ENCODE results near the gene ARHGEF11. TPM values are rescaled to one million over a fixed set of nuclear protein-coding genes. Genes with fewer than 3 reads are reported as not detected.

Gene ARHGEF11
- total and polyA plus RNA-seq, 4 donors: 5.8 to 23.7 (median 9.8) TPM

DNA sequence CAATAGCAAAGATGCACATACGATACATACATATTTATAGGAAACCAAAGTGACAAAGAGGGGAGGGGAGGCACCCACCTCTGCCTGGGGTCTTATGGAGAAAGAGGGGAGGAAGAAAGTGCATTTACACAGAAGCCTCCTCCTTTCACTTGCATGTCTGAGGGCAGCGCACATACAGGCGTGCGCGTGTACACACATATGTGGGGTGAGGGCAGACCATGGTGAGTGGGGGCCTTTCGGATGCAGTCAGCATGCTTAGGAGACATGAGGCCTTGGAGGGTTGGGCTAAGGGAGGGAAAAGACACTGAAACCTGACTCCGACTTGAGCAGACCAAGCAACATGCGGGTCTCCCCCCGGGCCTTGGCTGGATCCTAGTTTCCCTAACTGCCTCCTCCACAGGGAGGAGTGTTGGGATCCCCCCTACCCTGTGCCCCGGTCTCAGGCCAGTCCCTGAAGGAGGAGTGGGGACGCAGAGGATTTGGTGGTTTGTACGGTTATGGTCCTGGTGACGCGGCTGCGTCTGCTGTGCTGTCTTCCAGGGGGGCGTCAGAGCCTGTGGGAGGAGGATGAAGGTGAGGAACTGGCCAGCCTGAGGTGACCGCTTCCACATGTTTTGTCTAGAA is 109.9 kb downstream of the ARHGEF11 start:
- Histone ChIP-seq H3K27me3 (ENCODE audit: control insufficient read depth in 4 of 4, insufficient read depth in 4 of 4, low read length in 3 of 4) (no peaks in the 10 kb centered on the region), H3K4me3 (ENCODE audit: low read depth in 1 of 3, low read length in 3 of 3) (no peak overlapping the region), H3K9ac (ENCODE audit: low read depth in 1 of 2, low read length in 2 of 2) (no peak overlapping the region), H3K4me1 (ENCODE audit: control insufficient read depth in 4 of 4, insufficient read depth in 4 of 4, low read length in 3 of 4) (no peaks in the 10 kb centered on the region), H3K36me3 (ENCODE audit: control insufficient read depth in 4 of 4, insufficient read depth in 3 of 4, low read depth in 1 of 4, low read length in 3 of 4) (peaks cover 11 to 53% (median 26%) of the 10 kb centered on the region in 4 donors), H3K27ac (ENCODE audit: low read depth in 1 of 2, low read length in 2 of 2) (no peak overlapping the region), H3K9me3 (ENCODE audit: control insufficient read depth in 4 of 4, low read length in 3 of 4) (no peaks in the 10 kb centered on the region)
- TF ChIP-seq, protein P1, sequence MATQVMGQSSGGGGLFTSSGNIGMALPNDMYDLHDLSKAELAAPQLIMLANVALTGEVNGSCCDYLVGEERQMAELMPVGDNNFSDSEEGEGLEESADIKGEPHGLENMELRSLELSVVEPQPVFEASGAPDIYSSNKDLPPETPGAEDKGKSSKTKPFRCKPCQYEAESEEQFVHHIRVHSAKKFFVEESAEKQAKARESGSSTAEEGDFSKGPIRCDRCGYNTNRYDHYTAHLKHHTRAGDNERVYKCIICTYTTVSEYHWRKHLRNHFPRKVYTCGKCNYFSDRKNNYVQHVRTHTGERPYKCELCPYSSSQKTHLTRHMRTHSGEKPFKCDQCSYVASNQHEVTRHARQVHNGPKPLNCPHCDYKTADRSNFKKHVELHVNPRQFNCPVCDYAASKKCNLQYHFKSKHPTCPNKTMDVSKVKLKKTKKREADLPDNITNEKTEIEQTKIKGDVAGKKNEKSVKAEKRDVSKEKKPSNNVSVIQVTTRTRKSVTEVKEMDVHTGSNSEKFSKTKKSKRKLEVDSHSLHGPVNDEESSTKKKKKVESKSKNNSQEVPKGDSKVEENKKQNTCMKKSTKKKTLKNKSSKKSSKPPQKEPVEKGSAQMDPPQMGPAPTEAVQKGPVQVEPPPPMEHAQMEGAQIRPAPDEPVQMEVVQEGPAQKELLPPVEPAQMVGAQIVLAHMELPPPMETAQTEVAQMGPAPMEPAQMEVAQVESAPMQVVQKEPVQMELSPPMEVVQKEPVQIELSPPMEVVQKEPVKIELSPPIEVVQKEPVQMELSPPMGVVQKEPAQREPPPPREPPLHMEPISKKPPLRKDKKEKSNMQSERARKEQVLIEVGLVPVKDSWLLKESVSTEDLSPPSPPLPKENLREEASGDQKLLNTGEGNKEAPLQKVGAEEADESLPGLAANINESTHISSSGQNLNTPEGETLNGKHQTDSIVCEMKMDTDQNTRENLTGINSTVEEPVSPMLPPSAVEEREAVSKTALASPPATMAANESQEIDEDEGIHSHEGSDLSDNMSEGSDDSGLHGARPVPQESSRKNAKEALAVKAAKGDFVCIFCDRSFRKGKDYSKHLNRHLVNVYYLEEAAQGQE (IDR thresholded peaks at IDR 0.05): no peak
- TF ChIP-seq EGR1 (IDR thresholded peaks at IDR 0.05; ENCODE audit: low read depth in 2 of 2) (no peak), SP1 (IDR thresholded peaks at IDR 0.05) (no peak), FOXA2 (IDR thresholded peaks at IDR 0.05) (no peak), TAF1 (conservative IDR thresholded peaks at IDR 0.05) (no peak), GABPA (IDR thresholded peaks at IDR 0.05 in 1 of 2, conservative IDR thresholded peaks at IDR 0.05 in 1 of 2) (no peak), RXRA (IDR thresholded peaks at IDR 0.05) (no peak), NR2F2 (IDR thresholded peaks at IDR 0.05) (no peak), FOXA1 (IDR thresholded peaks at IDR 0.05) (no peak)
- no peak for DNase-seq (ENCODE audit: low spot score)
- WGBS: 96% methylated on average over 17 of the region's 17 CpGs

DNA sequence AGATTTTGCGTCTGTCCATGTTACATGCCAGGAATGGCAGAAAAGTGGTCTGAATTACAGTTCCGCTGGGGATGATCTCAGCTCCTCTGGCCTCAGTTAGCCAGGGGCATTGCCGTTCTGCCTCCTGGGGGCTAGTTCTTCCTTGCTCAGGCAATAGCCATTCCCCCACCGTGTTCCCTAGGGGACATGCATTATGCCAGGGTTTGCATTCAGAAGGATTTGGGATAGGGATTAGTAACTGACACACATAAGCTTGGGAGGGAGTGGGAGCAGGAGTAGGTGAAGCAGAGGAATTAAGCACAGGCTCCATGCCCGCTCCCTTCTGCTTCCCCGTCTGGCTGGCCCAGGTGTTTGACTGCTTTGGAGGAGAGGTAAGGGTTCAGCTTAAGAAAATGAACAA is 112.4 kb downstream of the ARHGEF11 start:
- DNase-seq (ENCODE audit: low spot score): no peak
- H3K36me3 ChIP-seq (ENCODE audit: control insufficient read depth in 4 of 4, insufficient read depth in 3 of 4, low read depth in 1 of 4, low read length in 3 of 4): peaks cover 0 to 28% (median 10%) of the 10 kb centered on the region in 4 donors
- WGBS: 89% methylated on average over 6 of the region's 6 CpGs
- H3K27me3 ChIP-seq (ENCODE audit: control insufficient read depth in 4 of 4, insufficient read depth in 4 of 4, low read length in 3 of 4): peaks cover 0 to 2% (median 0%) of the 10 kb centered on the region in 4 donors
- H3K27ac ChIP-seq (ENCODE audit: low read depth in 1 of 2, low read length in 2 of 2): no peak overlapping the region
- no peak overlapping the region for H3K4me3 ChIP-seq (ENCODE audit: low read depth in 1 of 3, low read length in 3 of 3)
- no peaks in the 10 kb centered on the region for H3K9me3 ChIP-seq (ENCODE audit: control insufficient read depth in 4 of 4, low read length in 3 of 4)
- H3K9ac ChIP-seq (ENCODE audit: low read depth in 1 of 2, low read length in 2 of 2): no peak overlapping the region
- no peak for TF ChIP-seq NR2F2 (IDR thresholded peaks at IDR 0.05)
- H3K4me1 ChIP-seq (ENCODE audit: control insufficient read depth in 4 of 4, insufficient read depth in 4 of 4, low read length in 3 of 4): no peaks in the 10 kb centered on the region

DNA sequence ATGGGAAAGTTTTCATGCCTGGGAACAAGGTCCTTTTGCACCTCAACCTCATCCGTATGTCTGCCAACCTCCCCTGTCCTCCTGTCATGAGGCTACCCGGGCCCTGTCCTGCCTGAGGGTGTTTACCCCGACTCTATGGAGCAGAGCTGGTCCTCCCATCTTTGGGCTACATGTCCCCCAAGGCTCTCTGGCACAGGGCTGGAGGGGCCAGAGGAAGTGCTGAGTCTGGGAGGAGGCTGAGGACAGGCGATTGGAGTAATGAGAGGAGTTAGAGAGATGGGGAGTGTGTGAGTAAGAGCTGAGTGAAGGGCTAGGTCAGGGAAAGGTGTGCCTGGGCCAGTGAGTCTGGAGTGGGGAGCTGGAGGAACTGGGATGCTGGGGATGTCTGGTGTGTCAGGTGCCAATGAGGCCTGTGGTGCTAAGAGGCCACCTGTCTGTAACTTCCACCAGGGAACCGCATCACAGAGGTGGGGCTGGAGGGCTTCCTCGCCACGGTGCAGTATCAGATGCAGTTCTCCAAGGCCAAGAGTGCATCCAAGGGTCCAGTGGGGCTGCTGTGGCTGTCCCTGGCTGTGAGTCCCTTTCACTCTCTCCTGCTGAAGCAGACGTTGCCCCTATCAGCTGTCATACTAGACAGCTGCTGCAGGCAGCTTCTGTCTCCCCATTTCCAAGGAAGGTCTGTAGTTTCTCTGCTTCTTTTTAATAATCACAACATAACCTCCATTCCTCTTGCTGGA is 113.4 kb downstream of the ARHGEF11 start:
- WGBS: 60% methylated on average over 8 of the region's 8 CpGs
- no peak overlapping the region for H3K4me3 ChIP-seq (ENCODE audit: low read depth in 1 of 3, low read length in 3 of 3)
- peaks cover 0 to 18% (median 7%) of the 10 kb centered on the region in 4 donors for H3K36me3 ChIP-seq (ENCODE audit: control insufficient read depth in 4 of 4, insufficient read depth in 3 of 4, low read depth in 1 of 4, low read length in 3 of 4)
- no peaks in the 10 kb centered on the region for H3K9me3 ChIP-seq (ENCODE audit: control insufficient read depth in 4 of 4, low read length in 3 of 4)
- H3K4me1 ChIP-seq (ENCODE audit: control insufficient read depth in 4 of 4, insufficient read depth in 4 of 4, low read length in 3 of 4): peaks cover 5 to 10% (median 5%) of the 10 kb centered on the region in 4 donors
- H3K9ac ChIP-seq (ENCODE audit: low read depth in 1 of 2, low read length in 2 of 2): no peak overlapping the region
- H3K27ac ChIP-seq (ENCODE audit: low read depth in 1 of 2, low read length in 2 of 2): no peak overlapping the region
- TF ChIP-seq JUND (IDR thresholded peaks at IDR 0.05): no peak
- TF ChIP-seq FOXA1 (IDR thresholded peaks at IDR 0.05): no peak
- TF ChIP-seq EGR1 (IDR thresholded peaks at IDR 0.05; ENCODE audit: low read depth in 2 of 2): no peak
- TF ChIP-seq, protein P2, sequence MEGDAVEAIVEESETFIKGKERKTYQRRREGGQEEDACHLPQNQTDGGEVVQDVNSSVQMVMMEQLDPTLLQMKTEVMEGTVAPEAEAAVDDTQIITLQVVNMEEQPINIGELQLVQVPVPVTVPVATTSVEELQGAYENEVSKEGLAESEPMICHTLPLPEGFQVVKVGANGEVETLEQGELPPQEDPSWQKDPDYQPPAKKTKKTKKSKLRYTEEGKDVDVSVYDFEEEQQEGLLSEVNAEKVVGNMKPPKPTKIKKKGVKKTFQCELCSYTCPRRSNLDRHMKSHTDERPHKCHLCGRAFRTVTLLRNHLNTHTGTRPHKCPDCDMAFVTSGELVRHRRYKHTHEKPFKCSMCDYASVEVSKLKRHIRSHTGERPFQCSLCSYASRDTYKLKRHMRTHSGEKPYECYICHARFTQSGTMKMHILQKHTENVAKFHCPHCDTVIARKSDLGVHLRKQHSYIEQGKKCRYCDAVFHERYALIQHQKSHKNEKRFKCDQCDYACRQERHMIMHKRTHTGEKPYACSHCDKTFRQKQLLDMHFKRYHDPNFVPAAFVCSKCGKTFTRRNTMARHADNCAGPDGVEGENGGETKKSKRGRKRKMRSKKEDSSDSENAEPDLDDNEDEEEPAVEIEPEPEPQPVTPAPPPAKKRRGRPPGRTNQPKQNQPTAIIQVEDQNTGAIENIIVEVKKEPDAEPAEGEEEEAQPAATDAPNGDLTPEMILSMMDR (IDR thresholded peaks at IDR 0.05; ENCODE audit: low read depth, low read length, missing input control): no peak
- no peak for TF ChIP-seq SP1 (IDR thresholded peaks at IDR 0.05)
- TF ChIP-seq GABPA (IDR thresholded peaks at IDR 0.05 in 1 of 2, conservative IDR thresholded peaks at IDR 0.05 in 1 of 2): no peak
- no peak for TF ChIP-seq FOXA2 (IDR thresholded peaks at IDR 0.05)
- no peak for TF ChIP-seq RXRA (IDR thresholded peaks at IDR 0.05)
- no peak for TF ChIP-seq HNF4A (conservative IDR thresholded peaks at IDR 0.05)
- TF ChIP-seq TAF1 (conservative IDR thresholded peaks at IDR 0.05): no peak
- TF ChIP-seq YY1 (IDR thresholded peaks at IDR 0.05): no peak
- TF ChIP-seq, protein P3, sequence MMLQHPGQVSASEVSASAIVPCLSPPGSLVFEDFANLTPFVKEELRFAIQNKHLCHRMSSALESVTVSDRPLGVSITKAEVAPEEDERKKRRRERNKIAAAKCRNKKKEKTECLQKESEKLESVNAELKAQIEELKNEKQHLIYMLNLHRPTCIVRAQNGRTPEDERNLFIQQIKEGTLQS (IDR thresholded peaks at IDR 0.05): no peak
- no peak for TF ChIP-seq HNF4G (IDR thresholded peaks at IDR 0.05)
- H3K27me3 ChIP-seq (ENCODE audit: control insufficient read depth in 4 of 4, insufficient read depth in 4 of 4, low read length in 3 of 4): peaks cover 0 to 8% (median 1%) of the 10 kb centered on the region in 4 donors
- DNase-seq (ENCODE audit: low spot score): no peak
